Activated CD4-positive, alpha-beta T cell treated with anti-CD3 and anti-CD28 coated beads, Interleukin-2, Interleukin-4, amounts not matched to agents 100 ng/mL and 50 ng/mL, durations not matched to agents 16 hours and 8 hours (primary cell): Measurements from ENCODE around the gene L3MBTL4.
"Not testable (repeated sequence)": the region's sequence is repeated elsewhere in the genome, so short reads cannot be mapped to it uniquely, and the experiment has no call there.

Source experiments
- DNase-seq: peaks from one replicate; pipeline ENCODE4 v3.0.0-alpha.2; 2020; ENCODE audit warnings: low spot score

The L3MBTL4 gene

DNA sequence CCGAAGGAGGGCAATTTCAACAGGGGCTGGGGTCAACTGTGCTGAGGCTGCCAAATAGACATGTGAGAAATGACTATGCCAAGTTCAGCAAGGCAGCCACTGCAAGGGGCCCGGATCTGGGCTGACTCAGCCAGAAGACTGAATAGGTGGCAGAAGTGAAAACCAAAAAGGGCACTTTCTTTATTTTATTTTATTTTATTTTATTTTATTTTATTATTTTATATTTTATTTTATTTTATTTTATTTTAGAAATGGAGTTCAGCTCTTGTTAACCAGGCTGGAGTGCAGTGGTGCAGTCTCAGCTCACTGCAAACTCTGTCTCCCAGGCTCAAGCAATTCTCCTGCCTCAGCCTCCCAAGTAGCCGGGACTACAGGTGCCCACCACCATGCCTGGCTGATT is 228.9 kb downstream of the L3MBTL4 start:
- not testable (repeated sequence) for DNase-seq

DNA sequence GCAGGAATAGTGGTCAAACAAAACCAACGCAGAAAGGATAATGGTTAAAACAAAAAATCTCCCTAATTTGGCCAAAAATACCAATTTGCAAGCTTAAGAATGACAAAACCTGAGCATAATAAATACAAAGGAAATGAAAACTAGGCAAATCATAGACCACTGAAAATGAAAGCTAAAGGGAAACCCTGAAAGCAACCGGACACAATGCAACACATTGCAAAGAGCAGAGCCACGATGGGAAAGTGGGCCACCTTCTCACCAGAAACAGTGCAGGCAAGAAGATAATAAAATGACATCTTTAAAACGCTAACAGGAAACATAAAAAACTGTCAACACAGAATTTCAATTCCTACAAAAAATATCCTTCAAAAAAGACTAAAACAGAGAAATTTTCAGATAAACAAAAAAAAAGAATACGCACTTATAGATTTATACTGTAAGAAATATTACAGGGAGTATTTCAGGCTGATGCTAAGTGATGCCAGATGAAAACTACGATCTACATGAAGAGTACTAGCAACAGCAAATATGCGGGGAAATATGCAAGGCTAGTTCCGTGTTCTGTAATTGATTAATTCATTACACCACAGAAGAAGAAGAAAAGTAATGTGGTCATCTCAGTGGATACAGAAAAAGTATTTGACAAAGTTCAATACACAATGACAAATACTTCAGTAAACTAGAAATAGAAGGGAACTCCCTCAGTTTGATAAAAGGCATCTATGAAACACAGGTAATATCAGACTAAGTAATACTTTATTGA is 239.5 kb downstream of the L3MBTL4 start:
- DNase-seq = no peak

DNA sequence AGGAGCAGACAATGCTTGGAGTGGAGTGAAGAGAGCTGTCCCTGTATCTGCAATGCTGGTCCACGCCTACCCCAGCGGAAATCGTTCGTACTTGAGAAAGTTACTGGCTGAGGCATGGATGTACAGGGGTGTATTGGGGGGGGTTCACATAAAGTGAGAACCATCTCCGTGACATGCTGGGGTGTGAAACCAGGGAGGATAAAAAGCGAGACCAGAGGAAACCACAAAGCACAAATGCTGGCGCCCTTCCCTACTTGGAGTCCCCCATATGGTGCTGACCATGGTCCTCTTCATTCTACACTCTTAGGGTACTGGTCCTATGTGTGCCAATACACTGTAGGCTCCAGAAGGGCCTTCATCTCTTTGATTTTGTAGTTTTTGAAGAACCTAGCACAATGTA is 244.1 kb downstream of the L3MBTL4 start:
- DNase-seq = no peak

DNA sequence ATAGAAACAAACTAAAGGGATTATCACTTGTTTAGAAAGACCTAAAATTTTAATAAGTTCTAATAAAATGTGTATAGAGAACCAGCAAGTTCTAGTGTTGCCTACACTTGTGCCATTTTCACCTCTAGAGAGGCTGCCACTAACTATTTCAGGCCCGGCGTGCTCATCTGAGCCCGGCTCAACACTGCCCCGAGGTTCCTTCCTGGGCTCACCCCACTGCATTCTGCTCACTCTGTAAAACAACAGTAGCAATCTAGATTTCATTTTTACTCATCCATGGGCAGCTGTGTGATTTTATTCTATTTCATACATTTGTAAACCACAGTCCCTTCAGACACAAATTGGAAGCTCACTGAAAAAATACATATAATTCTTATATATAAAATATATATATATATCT is 253.2 kb downstream of the L3MBTL4 start:
- no peak for DNase-seq

DNA sequence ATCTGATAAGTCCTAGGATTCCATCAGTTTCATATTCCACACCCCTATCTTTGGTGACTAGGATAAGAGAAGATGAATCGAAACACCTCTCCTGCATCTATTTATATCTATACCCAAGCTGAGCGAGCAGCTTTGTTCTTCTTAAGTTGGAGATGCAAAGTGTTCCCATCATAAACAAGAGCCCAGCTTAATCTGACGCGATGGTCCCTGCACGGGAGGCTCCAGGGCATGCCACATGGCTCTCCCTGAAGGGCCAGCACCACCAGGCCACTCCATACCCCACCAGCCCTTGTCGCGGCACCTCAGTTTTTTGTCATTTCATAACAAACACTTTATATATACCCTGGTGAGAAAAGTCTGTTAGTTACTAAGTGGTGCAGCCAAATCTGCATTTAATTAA is 255.3 kb downstream of the L3MBTL4 start:
- DNase-seq = no peak

DNA sequence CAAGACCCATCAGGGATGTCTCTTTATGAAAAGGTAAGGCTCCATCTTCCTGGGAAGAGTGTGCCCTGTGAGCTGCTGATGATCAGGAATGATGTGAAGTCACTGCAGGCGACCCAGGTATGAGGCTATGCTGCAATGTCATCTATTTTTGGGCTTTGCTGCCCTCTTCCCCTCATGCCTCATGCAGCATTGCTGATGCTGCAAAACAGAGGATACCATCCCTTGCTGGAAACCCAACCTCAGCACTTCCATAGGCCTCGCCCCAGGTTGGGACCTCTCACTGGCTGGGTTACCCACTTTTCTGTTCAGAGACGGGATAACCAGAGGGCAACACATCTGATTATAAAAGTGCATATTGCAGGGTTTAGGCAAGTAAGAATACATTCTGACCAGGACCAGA is 255.8 kb downstream of the L3MBTL4 start:
- no peak for DNase-seq

DNA sequence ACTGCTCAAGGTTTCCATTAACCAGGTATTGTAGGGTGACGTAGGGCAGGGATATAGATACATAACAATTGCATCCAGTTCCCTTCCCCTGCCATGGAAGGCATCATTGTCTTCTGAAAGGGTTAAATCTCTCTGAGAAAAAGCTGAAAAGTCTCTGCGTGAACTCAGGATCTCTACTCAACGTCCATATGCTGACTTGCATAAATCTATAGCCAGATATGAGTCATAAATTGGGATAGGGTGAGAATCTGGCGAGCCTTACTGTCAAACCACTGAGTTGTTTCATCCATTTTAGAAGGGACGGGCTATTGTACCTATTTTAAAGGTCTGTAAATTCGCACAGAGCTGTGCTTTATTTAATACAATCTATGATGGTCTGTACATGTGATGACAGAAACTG is 258.3 kb downstream of the L3MBTL4 start:
- DNase-seq = no peak

DNA sequence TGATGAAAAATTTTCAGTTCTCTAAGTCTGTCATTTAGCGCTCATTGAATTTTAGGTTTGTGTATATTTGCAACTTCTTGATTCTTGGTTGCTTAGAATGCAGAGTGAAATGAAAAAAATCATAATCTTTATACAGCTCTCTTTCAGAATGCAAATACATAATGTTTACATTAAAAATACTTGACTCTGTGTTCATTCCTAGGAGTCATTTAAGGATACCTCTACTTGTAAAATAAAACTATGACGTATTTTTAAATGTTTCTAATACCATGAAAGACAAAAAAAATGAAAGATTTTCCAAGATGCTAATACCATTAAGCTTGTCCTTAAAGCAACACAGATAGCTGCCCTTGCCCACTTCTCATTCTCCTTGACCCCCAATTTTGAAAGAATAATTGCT is 259.0 kb downstream of the L3MBTL4 start:
- no peak for DNase-seq

DNA sequence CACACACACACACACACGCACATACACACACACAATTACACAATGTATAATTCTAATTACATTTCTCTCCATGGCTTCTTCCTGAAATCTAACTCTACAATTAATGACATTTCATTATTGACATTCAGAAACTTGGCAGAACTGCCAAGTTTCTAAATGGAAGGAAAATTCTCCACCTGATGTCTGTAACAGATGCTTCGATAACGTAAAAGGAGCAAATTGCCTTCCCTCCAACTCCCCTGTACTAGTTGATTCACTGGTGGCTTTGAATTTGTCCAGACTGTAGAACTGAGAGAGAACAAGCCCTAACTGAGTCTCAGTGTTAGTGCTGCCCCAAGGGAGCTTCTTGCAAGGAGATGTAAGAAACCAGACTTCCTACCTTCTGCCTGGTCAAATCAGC is 264.3 kb downstream of the L3MBTL4 start:
- no peak for DNase-seq

DNA sequence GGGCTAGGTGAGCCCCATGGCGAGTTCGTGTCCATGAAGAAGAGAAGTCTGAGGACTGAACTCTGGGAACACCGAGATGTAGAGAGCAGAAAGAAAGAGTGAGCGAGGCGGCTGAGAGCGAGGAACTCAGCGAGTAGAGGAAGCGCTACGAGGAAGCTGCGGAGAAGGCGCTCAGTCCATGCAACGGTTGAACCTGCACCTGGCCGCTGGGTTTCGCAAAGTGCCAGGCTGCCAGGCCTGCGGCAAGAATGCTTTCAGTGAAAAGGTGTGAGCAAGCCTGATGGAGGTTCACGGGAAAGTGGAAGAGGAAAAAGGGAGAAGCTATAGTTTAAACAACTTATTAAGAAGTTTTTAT is 268.4 kb downstream of the L3MBTL4 start:
- no peak for DNase-seq

DNA sequence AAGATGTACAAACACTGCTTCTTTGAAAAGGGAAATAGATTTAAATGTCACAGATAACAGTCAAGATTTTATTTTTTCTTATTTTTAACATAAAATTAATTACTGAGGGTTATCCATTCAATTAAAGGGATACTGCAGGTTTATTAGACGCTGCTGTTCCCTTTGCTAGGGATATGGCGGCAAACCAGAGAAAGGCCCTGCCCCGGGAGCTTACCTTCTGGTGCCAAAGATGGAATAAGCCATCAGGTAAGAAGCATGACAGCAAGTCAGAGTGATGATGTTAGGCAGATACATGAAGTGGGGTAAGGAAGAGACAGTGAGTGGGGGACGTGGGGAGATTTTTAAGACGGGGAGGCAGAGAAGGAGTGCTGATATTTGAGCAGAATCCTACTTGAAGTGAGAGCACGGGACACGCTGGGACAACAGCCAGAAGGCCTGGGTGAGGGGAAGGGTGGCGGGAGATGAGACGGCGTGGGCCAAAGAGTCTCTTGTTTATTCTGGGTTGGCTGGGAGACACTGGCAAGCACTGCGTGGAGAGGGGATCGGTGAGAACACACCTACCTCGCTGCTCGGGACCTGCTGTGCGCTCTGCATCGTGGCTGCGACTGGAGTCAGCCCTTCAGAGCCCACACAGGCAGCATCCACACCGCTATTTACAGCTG is 268.9 kb downstream of the L3MBTL4 start:
- DNase-seq = no peak

DNA sequence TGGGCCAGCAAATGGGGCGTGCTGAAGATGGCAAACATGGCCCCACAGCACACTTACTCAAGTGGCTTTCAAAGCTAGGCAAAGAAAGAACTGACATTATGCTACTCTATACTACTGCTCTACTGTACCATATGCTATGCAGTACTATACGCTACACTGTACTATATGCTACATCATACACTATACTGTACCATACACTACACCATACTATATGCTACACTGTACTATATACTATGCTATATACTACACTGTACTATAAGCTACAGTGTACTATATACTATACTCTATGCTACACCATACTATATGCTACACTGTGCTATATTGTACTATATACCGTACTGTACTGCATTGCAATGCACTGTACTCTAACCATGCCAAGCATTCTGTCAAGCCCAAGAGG is 275.7 kb downstream of the L3MBTL4 start:
- no peak for DNase-seq

DNA sequence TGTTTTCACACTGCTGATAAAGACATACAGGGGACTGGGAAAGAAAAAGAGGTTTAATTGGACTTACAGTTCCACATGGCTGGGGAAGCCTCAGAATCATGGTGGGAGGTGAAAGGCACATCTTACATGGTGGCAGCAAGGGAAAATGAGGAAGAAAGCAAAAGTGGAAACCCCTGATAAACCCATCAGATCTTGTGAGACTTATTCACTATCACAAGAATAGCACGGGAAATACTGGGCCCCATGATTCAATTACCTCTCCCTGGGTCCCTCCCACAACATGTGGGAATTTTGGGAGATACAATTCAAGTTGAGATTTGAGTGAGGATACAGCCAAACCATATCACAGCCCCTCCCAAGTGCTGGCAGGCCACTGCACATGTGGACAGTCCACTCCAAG is 278.8 kb downstream of the L3MBTL4 start:
- DNase-seq = not testable (repeated sequence)

DNA sequence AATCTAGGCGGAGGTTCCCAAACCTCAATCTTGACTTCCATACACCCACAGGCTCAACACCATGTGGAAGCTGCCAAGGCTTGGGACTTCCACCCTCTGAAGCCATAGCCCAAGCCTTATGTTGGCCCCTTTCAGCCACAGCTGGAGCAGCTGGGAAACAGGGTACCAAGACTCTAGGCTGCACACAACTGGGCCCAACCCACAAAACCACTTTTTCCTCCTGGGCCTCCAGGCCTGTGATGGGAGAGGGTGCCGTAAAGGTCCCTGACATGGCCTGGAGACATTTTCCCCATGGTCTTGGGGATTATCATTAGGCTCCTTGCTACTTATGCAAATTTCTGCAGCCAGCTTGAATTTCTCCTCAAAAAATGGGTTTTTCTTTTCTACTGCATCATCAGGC is 279.7 kb downstream of the L3MBTL4 start:
- DNase-seq = not testable (repeated sequence)

DNA sequence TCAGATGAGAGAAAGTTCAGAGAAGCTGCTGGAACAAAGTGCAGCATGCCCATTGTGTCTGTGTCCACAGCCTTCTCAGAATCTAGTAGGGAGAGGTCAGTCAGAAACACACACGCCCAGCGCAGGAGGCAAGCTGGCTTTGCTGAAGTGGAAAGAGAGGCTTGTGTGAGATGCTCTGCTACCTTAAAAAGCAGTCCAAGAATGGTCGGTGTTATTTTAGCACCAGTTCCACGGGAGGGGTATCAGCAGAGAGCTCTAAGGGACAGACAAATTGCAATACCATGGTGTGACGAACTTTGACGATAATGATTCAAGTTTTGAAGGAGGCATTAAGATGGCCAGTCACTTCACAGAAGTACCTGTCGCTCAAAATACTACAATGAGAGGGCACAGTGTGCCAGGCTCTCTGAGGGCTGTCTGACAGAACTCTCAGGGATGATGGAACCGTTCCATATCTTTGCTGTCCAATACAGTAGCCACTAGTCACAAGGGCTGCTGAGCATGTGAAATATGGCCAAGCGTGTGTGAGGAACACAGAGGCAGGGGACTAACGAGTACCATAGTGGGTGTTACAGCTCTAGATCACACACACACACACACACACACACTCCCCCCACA is 281.9 kb downstream of the L3MBTL4 start:
- DNase-seq = no peak

DNA sequence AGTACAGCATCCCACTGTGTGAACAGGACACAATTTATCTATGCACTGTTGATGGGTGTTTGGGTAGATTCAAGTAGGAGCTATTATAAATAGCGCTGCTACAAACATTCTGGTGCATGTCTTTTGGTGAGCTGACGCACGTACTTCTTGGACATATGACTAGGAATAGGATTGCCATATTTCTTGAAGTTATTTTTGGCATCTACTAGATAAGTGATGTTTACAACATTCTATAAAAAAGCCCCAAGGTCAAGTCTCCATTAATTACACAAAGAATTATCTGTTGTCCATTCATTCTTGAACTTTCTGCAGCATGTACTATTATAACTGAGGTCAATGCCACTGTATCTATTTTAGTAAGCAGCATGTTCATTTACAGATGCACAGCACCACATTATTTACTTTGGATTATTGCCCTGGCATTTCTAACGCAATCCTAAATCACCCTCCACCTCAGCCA is 293.9 kb downstream of the L3MBTL4 start:
- DNase-seq = no peak

DNA sequence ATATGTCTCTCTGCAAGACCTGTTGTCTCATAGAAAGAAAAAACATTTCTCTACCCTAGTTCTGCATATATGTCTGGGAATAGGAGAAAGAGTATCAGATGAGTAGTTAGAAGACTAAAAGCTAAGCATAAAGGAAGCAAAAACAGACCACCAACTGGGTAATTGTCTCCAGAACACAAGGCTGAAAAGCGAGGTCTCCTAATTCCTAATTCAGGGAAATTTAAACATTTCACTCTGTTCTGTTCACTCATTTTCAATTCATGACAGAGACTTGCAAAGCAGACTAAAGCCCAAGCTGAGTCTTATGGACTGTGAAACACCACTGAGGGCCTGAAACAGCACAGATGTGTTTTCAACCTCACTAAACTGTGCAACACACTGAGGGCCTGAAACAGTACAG is 294.9 kb downstream of the L3MBTL4 start:
- no peak for DNase-seq

DNA sequence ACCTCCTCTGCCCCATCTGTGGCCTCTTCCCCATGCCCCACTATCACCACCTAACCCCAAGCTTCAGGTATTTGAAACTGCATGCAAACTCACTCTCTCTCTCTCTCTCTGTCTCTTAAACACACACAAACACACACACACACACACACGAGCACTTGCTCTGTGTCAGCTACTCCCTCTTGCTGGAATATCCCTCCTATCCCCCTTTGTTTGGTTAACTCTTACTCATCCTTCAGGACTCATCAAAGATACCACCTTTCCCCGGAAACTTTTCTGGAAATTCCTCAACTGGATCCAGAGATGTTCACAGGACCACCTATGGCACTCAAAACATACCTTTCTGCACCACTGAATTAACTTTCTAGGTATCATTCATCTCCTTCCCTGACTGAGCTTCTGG is 296.6 kb downstream of the L3MBTL4 start:
- no peak for DNase-seq

DNA sequence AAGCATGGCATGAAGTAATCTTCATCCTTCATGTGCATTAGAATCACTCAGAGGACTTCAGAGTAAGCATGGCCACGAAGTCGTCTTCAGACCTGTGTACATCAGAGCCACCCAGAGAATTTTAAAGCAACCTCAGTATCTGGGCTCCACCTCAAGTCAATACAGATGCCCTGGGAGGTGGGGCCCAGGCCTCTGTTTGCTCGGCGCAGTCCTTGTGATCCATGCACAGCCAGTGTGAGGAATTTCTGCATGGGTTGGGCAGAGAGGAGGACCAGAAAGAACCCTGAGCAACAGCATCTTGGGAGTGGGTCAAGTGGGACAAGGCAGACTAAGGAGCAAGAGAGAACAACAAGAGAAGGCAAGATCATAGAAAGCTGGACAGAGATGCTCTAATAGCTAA is 299.0 kb downstream of the L3MBTL4 start:
- DNase-seq = no peak

DNA sequence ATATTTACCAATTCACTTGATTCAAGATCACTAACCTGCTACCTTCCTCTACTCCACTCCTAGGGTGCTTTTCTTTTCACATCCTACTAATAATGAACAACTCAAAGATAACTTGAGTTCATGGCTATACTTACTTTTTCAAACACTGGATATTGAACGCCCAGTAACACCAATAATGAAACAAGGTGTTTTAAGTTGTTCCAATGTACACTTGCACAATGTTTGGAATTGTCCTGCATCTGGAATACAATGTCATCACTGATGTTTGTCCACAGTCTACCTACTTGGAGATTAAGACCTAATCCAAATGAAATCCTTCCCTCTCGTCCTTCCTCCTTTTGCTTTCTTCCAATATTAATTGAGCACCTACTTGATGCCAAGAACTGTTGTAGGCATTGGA is 301.1 kb downstream of the L3MBTL4 start:
- DNase-seq = no peak

DNA sequence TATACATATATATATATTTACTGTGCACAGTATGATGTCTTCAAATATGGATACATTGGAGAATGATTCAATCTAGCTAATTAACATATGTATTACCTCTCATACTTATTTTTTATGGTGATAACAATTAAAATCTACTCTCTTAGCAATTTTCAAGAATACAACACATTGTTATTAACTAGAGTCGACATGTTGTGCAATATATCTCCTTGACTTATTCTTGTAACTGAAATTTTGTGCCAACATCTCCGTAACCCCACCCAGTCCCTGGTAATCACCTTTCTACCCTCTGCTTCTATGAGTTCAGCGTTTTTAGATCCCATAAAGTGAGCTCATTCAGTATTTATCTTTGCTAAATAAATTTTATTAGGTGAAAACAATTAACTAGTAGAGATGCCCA is 303.0 kb downstream of the L3MBTL4 start:
- no peak for DNase-seq

DNA sequence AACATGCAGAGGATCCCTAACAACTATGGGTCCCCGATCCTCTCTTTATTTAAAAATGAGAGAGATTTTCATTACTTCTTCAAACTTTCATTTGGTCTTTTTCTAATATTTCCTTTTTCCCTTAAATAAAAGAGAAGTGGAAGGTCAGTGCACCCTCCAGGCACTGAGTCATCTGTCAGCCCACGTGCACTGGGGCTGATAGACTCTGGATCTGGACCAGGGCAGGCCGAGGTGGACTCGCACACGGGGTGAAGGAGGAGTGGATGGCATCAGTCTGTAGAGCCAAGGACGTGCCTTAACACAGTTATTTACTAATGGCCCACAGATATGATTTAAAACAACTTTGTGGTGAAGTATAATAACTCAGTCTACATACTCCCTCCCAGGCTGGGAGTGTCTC is 305.0 kb downstream of the L3MBTL4 start:
- no peak for DNase-seq

DNA sequence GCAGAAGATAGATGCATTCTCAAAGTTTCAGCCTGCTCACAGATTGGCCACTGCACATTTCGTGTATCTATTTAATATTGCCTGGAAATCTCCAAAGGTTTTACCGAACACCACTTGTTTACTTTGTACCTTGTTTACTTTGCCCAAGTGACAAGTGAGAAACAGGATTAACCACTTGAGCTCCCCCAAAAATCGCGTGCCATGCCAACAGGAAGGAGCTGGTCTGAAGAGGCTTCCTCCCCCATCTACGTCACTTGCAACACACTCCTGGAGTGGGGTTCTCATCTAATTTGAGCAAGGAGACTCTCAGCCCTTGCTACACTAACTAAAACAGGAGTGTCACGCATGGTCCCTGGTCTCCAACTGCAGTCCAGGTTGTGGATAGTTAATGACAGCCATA is 306.9 kb downstream of the L3MBTL4 start:
- DNase-seq = no peak
